Measurements from ENCODE around the gene ZNF438. TPM values are rescaled to one million over a fixed set of nuclear protein-coding genes. Genes with fewer than 3 reads are reported as not detected.

ZNF438 gene
- total RNA-seq, 1 donor from 2014 or later = 3.9 TPM

GRCh38 chr10:30828164-30828563 is 203.5 kb downstream of the ZNF438 start:
- Mint-ChIP-seq H3K27me3 (peaks cover 12% of the 10 kb centered on the region), H3K4me3 (no peak overlapping the region), H3K27ac (no peak overlapping the region), H3K9me3 (no peaks in the 10 kb centered on the region), H3K36me3 (ENCODE audit: low read depth) (no peaks in the 10 kb centered on the region), H3K4me1 (no peaks in the 10 kb centered on the region)
- intact Hi-C loops (cut with micrococcal nuclease) = no loop called here
- no peak for TF ChIP-seq CTCF (IDR thresholded peaks at IDR 0.05)
- CTCF ChIA-PET = no interaction called here
- POLR2A ChIA-PET = no interaction called here
- no peak for DNase-seq
- no peak for ATAC-seq (ENCODE audit: low read depth)

- Mint-ChIP-seq H3K36me3 (ENCODE audit: low read depth) (no peaks in the 10 kb centered on the region), H3K4me1 (no peaks in the 10 kb centered on the region), H3K27me3 (peaks cover 12% of the 10 kb centered on the region), H3K4me3 (no peak overlapping the region), H3K9me3 (no peaks in the 10 kb centered on the region), H3K27ac (no peak overlapping the region)
- POLR2A ChIA-PET = no interaction called here
- no peak for DNase-seq
- no peak for ATAC-seq (ENCODE audit: low read depth)
- CTCF ChIA-PET = no interaction called here
- TF ChIP-seq CTCF (IDR thresholded peaks at IDR 0.05) = no peak
- intact Hi-C loops (cut with micrococcal nuclease) = no loop called here
Measured at GRCh38 chr10:30827531-30828120, 204.0 kb downstream of the ZNF438 start.

GRCh38 chr10:30826679-30827078 is 205.0 kb downstream of the ZNF438 start:
- H3K27me3 Mint-ChIP-seq = peaks cover 12% of the 10 kb centered on the region
- DNase-seq (no peak), ATAC-seq (ENCODE audit: low read depth) (no peak)
- H3K9me3 Mint-ChIP-seq = no peaks in the 10 kb centered on the region
- H3K4me3 Mint-ChIP-seq = no peak overlapping the region
- H3K4me1 Mint-ChIP-seq = no peaks in the 10 kb centered on the region
- no peak overlapping the region for H3K27ac Mint-ChIP-seq
- no peaks in the 10 kb centered on the region for H3K36me3 Mint-ChIP-seq (ENCODE audit: low read depth)
- no peak for TF ChIP-seq CTCF (IDR thresholded peaks at IDR 0.05)
- CTCF ChIA-PET = no interaction called here
- intact Hi-C loops (cut with micrococcal nuclease) = no loop called here
- POLR2A ChIA-PET = no interaction called here

GRCh38 chr10:30825495-30825894 is 206.2 kb downstream of the ZNF438 start:
- no peaks in the 10 kb centered on the region for H3K36me3 Mint-ChIP-seq (ENCODE audit: low read depth)
- DNase-seq (no peak), ATAC-seq (ENCODE audit: low read depth) (no peak)
- no peak overlapping the region for H3K27ac Mint-ChIP-seq
- peaks cover 12% of the 10 kb centered on the region for H3K27me3 Mint-ChIP-seq
- no peak overlapping the region for H3K4me3 Mint-ChIP-seq
- ChIA-PET CTCF (no interaction called here), POLR2A (no interaction called here)
- no peaks in the 10 kb centered on the region for H3K9me3 Mint-ChIP-seq
- intact Hi-C loops (cut with micrococcal nuclease) = no loop called here
- no peak for TF ChIP-seq CTCF (IDR thresholded peaks at IDR 0.05)
- H3K4me1 Mint-ChIP-seq = no peaks in the 10 kb centered on the region

GRCh38 chr10:30825022-30825421 is 206.6 kb downstream of the ZNF438 start:
- intact Hi-C loops (cut with micrococcal nuclease) = no loop called here
- DNase-seq = no peak
- Mint-ChIP-seq H3K9me3 (no peaks in the 10 kb centered on the region), H3K27me3 (peaks cover 12% of the 10 kb centered on the region), H3K4me3 (no peak overlapping the region), H3K36me3 (ENCODE audit: low read depth) (no peaks in the 10 kb centered on the region), H3K27ac (no peak overlapping the region), H3K4me1 (no peaks in the 10 kb centered on the region)
- TF ChIP-seq CTCF (IDR thresholded peaks at IDR 0.05) = no peak
- no peak for ATAC-seq (ENCODE audit: low read depth)
- CTCF ChIA-PET = no interaction called here
- POLR2A ChIA-PET = no interaction called here

Data from activated B cell treated with CpG ODN at 0.5 μM for 24 hours (primary cell).